IPS-18c (cell line): ENCODE data around the gene DOK3.

Experiments used
- H3K4me3 ChIP-seq: 2 replicates; pipeline ENCODE4 v1.7.0; 2013; ENCODE audit warnings: low read depth, mild to moderate bottlenecking, low read length, moderate library complexity; ENCODE audit not compliant: insufficient read depth
- H3K9me3 ChIP-seq: one replicate; pipeline ENCODE4 v1.6.1; 2013; ENCODE audit warnings: mild to moderate bottlenecking, low read length, moderate library complexity; ENCODE audit not compliant: control insufficient read depth, insufficient read depth

The DOK3 gene

GRCh38 chr5:177479774-177480173 lies 29.9 kb downstream of the DOK3 start:
- H3K4me3 ChIP-seq: no peak overlapping the region
- no peaks in the 10 kb centered on the region for H3K9me3 ChIP-seq

DNA sequence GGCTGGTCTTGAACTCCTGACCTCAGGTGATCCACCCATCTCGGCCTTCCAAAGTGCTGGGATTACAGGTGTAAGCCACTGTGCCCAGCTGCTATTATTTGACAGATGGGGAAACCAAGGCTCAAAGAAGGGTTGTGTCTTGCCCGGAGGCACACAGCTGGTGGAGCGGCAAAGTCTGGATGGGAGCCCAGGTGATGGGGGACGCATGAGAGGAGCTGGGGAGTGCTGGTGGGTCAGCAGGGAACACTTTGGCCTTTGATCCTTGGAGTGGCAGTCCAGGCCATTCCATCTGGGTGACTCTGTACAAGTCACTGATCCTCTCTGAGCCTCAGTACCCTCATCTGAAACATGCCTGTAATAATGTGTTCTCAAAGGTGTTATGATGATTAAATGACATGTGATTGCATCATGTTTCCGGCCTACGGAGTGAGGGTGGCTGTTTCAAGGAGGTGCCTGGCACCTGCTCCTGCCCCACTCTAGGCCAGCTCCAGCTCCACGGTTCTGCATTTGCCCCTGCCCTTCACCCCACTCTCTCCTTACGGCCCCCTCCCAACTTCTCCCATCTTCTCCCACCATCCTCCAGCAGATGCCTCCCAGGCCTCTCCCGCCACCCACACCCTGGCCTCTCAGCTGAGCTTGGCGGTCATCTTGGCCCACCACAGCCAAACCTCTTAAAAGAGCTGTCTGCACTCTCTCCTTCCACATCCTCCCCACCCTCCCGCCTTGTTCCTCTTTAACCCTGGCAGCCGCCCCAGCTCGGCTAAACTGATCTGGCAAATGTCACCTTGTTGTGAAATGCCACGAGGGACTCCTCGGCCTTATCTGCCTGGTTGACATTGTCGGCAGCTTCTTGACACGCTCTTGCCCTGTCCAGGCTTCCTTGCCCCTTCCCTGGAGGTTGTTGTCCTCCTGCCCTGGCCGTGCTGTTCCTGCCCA lies 30.6 kb downstream of the DOK3 start:
- no peak overlapping the region for H3K4me3 ChIP-seq

GRCh38 chr5:177477701-177478477 lies 31.7 kb downstream of the DOK3 start:
- Histone ChIP-seq H3K4me3 (no peak overlapping the region), H3K9me3 (no peaks in the 10 kb centered on the region)

More for the DNA sequence above, 30.6 kb downstream of the DOK3 start:
- H3K9me3 ChIP-seq: no peaks in the 10 kb centered on the region

DNA sequence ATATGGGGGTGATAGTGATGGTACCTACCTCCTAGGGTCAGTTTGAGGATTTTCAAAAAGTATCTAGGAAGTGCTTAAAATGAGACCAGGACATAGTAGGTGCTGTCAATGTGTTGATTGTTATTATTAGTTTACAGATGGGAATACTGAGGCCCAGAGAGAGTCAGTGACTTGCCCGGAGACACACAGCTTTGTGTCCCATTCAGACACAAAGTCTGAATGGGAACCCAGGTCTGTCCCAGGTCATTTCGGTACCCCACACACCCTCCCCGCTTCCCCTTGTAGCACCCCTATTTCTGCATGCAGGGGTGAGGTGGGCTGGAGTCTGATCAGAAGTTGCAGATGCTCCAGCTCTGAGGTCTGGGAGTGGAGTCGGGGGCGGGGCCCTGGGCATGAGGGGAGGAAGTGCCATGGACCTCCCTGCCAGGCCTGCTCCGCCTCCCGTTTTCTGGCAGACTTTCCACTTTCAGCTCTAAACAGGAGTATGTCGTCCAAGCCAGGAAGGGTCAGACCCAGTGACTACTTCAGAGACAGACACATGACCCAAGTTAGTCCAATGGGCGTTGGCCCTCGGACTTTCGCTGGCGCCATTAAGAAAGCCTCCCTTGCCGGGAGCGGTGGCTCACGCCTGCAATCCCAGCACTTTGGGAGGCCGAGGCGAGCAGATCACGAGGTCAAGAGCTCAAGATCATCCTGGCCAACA lies 32.9 kb downstream of the DOK3 start:
- no peaks in the 10 kb centered on the region for H3K9me3 ChIP-seq

GRCh38 chr5:177475563-177476427 lies 33.8 kb downstream of the DOK3 start:
- H3K4me3 ChIP-seq: no peak overlapping the region
- no peaks in the 10 kb centered on the region for H3K9me3 ChIP-seq

More for the DNA sequence above, 32.9 kb downstream of the DOK3 start:
- no peak overlapping the region for H3K4me3 ChIP-seq

- Histone ChIP-seq H3K9me3 (no peaks in the 10 kb centered on the region), H3K4me3 (peak overlapping the region; percentile 1; the same call in 1 of the 2 replicates)
Observed at GRCh38 chr5:177474846-177475562, 34.6 kb downstream of the DOK3 start.

- Histone ChIP-seq H3K9me3 (no peaks in the 10 kb centered on the region), H3K4me3 (no peak overlapping the region)
Observed at GRCh38 chr5:177474002-177474476, 35.6 kb downstream of the DOK3 start.

DNA sequence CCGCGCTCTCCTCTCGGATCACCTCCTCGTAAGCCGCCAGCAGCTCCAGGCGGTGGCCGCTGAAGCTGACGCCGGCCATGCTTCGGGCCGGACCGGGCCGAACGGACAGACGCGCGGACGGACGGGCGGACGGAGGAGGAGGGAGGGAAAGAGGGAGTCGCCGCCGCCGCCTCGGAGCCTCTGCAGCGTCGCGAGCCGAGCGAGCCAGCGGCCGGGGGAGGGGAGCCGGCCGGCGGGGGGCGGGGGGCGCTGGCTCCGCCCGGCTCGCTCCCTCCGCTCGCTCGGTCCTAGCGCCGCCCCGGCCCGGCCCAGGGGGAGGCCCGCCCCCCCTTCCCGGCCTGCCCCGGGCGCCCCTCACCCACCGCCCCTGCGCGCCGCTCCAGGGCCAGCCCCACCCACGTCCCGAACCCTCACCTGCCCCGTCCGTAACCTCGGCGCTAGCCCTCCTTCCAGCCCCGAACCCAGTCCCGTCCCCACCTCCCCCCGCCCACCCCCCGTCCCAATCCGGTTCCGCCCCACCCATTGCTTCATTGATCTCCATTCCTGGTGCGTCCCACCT lies 36.1 kb downstream of the DOK3 start, which contains the start of gene DBN1:
Gene DBN1 (minus strand): TSS at position 192 of the 559 bp plus-strand sequence. CDS start 113 bp downstream, at position 79.
- peak within 1 kb of the TSS; percentile 81 for H3K4me3 ChIP-seq
- H3K9me3 ChIP-seq: no peaks in the 10 kb centered on the region

- peak overlapping the region; percentile 81 for H3K4me3 ChIP-seq
Observed at GRCh38 chr5:177472460-177473442, 36.9 kb downstream of the DOK3 start.

DNA sequence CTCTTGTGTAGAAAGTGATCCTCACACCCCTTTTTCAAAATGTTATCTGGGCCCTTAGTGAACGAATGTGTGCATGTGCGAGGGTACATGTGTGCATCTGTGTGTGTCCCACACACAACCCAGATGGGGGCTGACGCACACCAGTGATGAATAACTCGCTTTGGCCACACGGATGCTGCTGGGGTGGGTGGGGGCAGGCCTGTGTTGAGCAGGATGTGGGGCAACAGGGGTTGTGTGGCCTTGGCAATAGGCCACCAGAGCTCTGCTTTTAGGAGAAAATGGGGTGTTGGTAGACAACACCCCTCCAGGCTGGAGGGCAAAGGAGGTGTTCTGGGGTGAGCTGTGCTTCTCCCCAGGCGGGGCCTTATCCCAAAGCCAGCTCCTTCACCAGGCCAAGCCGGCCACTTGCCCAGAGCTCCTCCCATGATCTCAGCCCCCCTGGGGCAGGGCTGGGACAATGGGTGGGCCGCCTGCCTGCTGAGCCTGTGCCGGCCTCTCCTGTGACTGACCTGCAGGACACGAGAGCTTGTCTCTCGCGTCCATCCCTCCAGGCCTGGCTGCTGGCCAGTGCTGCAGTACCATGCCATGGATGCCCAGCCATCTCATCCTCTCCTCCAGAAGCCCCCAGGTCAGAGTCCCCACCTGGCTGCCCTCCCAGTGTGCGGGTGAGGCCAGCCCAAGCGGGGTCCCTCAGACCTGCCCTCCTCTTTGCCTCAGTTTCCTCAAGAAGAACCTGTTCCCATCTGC lies 37.8 kb downstream of the DOK3 start:
- Histone ChIP-seq H3K9me3 (no peaks in the 10 kb centered on the region), H3K4me3 (peak overlapping the region; percentile 81)

More at GRCh38 chr5:177472460-177473442, 36.9 kb downstream of the DOK3 start:
- no peaks in the 10 kb centered on the region for H3K9me3 ChIP-seq

DNA sequence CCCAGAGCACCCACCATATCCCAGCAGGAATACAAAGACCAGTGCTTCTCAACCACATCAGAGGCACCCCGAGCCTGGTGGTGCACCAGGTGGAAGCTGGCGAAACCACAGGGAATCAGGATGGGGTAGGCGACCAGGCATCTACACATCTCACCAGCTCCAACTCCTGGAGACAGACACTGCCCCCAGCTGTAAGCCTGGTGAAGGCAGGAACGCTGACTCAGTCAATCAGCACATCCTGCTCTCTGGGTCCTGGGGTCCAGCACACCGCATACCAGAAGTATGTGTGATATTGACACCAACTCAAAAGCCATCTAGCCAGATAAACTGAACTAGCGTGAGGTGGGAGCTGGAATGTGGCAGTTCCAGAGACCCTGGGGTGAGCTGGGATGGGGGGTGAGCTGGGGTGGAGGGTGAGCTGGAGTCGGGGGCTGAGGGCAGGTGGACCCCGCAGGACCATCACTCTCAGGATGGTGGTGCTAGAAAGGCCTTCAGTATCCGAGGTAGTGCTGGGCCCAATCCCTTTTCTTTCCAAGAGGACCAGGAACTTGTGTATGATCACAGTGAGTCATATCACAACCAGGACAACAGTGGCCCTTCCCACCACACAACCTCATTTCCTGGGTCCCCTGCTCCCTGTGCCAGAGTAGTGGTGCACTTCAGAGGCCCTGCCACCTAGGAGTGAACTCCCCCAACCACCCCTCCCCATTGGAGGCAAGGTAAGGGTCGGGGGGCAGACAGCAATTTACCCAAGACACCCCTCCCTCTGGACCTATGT lies 38.7 kb downstream of the DOK3 start:
- Histone ChIP-seq H3K9me3 (no peaks in the 10 kb centered on the region), H3K4me3 (peak overlapping the region; percentile 11; the same call in 1 of the 2 replicates)

DNA sequence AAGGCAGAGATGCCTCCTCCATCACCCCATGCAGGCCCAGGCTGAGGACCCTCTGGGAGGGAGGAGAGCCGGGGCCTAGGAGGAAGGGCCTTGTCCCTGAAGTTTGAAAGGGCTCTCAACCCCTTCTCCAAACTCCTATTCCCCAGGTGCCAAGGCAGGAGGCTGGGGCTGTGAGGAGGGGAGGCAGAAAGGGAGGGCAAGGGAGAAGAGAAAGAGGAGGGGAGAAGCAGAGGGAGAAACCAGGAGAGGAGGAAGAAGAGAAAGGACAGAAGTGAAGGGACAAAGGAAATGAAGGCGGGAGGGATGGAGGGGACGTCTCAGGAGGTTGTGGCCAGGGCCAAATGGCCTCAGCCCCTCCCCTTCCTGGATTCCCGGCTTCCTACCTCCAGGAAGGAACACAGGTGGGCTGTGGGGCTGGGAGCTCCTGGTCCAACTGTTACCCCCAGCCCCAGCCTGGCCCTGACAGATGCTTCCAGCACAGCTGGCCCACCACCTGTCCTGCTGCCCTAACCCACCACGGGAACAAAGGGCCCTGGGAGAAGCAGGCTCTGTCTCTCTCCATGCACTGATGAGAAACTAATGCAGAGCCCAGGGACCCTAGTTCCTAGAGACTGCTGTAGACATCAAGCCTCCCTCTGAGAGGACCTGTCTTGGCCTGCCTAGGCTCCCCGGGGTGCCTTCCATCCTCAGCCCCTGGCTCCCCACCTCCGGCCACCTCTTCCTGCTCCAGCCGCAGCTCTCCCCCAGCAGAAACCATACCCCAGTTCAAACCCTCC lies 39.7 kb downstream of the DOK3 start:
- 0 out of 2 replicates have a peak overlapping the region, but pooled peaks have one; percentile 10 for H3K4me3 ChIP-seq

More for the DNA sequence above, 39.7 kb downstream of the DOK3 start:
- H3K9me3 ChIP-seq: no peaks in the 10 kb centered on the region
